H1 (cell line): ENCODE data around the gene UBN1. TPM values are rescaled to one million over a fixed set of nuclear protein-coding genes. Genes with fewer than 3 reads are reported as not detected.

Source experiments
- CTCF ChIA-PET: fragments of 300-600 bp; sonication (Branson Sonifier 250); formaldehyde crosslinking; loops from one replicate; lab custom pipeline; 2021; ENCODE audit not compliant: partially characterized antibody; lab: Charles Lee
- POLR2A ChIA-PET: fragments of 300-600 bp; sonication (Branson Sonifier 250); formaldehyde crosslinking; loops from one replicate; lab custom pipeline; 2021; ENCODE audit warnings: inconsistent platforms; ENCODE audit not compliant: partially characterized antibody; lab: Charles Lee
- DNase-seq, 2 experiments: peaks; one replicate each; pipeline versions ENCODE4 v3.0.0 to v3.0.0-alpha.2; 2010 to 2022; ENCODE audit warnings: low spot score in 2 of 2, low read depth in 1 of 2, mixed read lengths in 1 of 2
- FAIRE-seq: peaks from 2 replicates; lab custom pipeline; 2011; peaks lifted over from hg19 to GRCh38; lab: Jason Lieb, UNC
- H2AFZ ChIP-seq: 2 replicates; pipeline ENCODE4 v1.8.1; 2012; ENCODE audit warnings: low read length, inconsistent platforms
- H2AK5ac ChIP-seq: 2 replicates; pipeline ENCODE4 v1.6.1; 2013; ENCODE audit warnings: low read depth, low read length
- H2BK120ac ChIP-seq: replicated peaks from 2 replicates; pipeline ENCODE3; 2013; ENCODE audit warnings: low read depth, low read length, inconsistent platforms
- H2BK12ac ChIP-seq: 2 replicates; pipeline ENCODE4 v1.6.1; 2013; ENCODE audit warnings: low read depth, low read length
- H2BK15ac ChIP-seq: 2 replicates; pipeline ENCODE4 v1.6.1; 2013; ENCODE audit warnings: low read length
- H2BK20ac ChIP-seq: 2 replicates; pipeline ENCODE4 v1.6.1; 2013; ENCODE audit warnings: low read length
- H2BK5ac ChIP-seq: 2 replicates; pipeline ENCODE4 v1.6.1; 2013; ENCODE audit warnings: low read depth, low read length
- H3K14ac ChIP-seq: 2 replicates; pipeline ENCODE4 v1.6.1; 2013; ENCODE audit warnings: inconsistent platforms; ENCODE audit not compliant: insufficient read length
- H3K18ac ChIP-seq: 2 replicates; pipeline ENCODE4 v1.6.1; 2013; ENCODE audit warnings: low read length; ENCODE audit errors: extremely low read depth
- H3K23ac ChIP-seq: 2 replicates; pipeline ENCODE4 v1.6.1; 2013; ENCODE audit warnings: inconsistent platforms; ENCODE audit not compliant: insufficient read length
- H3K23me2 ChIP-seq: 2 replicates; pipeline ENCODE4 v1.6.1; 2013; ENCODE audit warnings: low read depth, low read length
- H3K27ac ChIP-seq: 2 replicates; pipeline ENCODE4 v1.6.1; 2011; ENCODE audit warnings: low read depth, low read length, inconsistent platforms
- H3K27me3 ChIP-seq, 4 experiments: replicated peaks in 1 of 4; 1 replicate in 1 of 4; 2 replicates in 3 of 4; pipeline versions ENCODE4 v1.6.1 to v1.8.1; 2011 to 2013; ENCODE audit warnings: low read length in 3 of 4, mild to moderate bottlenecking in 3 of 4, inconsistent platforms in 2 of 4, mixed read lengths in 2 of 4, moderate library complexity in 1 of 4; ENCODE audit not compliant: control insufficient read depth in 3 of 4, insufficient read depth in 3 of 4; ENCODE audit errors: extremely low read depth in 1 of 4
- H3K36me3 ChIP-seq, 4 experiments: 2 replicates each; pipeline versions ENCODE4 v1.6.1 to v1.8.1; 2011 to 2013; ENCODE audit warnings: mild to moderate bottlenecking in 4 of 4, low read length in 3 of 4, moderate library complexity in 2 of 4, control low read depth in 1 of 4, inconsistent platforms in 1 of 4; ENCODE audit not compliant: insufficient read depth in 4 of 4, control insufficient read depth in 2 of 4
- H3K4ac ChIP-seq: replicated peaks from 2 replicates; pipeline ENCODE3; 2013; ENCODE audit warnings: low read length, low read depth, mixed read lengths, inconsistent platforms; ENCODE audit not compliant: insufficient read length
- H3K4me1 ChIP-seq, 4 experiments: replicated peaks in 1 of 4; 1 replicate in 1 of 4; 2 replicates in 3 of 4; pipeline versions ENCODE4 v1.6.1 to v1.8.1; 2011 to 2013; ENCODE audit warnings: low read length in 3 of 4, inconsistent platforms in 2 of 4, mixed read lengths in 1 of 4; ENCODE audit not compliant: insufficient read depth in 4 of 4, control insufficient read depth in 3 of 4
- H3K4me2 ChIP-seq, 2 experiments: 2 replicates each; pipeline versions ENCODE4 v1.6.1 to v1.8.1; 2011 to 2013; ENCODE audit warnings: low read depth in 2 of 2, low read length in 2 of 2, control low read depth in 1 of 2, inconsistent platforms in 1 of 2, mild to moderate bottlenecking in 1 of 2; ENCODE audit not compliant: insufficient read depth in 1 of 2
- H3K4me3 ChIP-seq, 4 experiments: fragments of 200-600, 300-600 bp in 1 of 4; sonication (generic), shearing (Covaris generic), sonication (Bioruptor Twin) in 1 of 4; 2 replicates each; pipeline versions ENCODE4 v1.5.1 to v1.8.1; 2011 to 2016; ENCODE audit warnings: low read length in 4 of 4, low read depth in 3 of 4, control low read depth in 2 of 4, inconsistent platforms in 2 of 4, mild to moderate bottlenecking in 2 of 4, mixed read lengths in 1 of 4, moderate library complexity in 1 of 4; ENCODE audit not compliant: insufficient read depth in 2 of 4; ENCODE audit errors: extremely low read depth in 1 of 4
- H3K56ac ChIP-seq: replicated peaks from 2 replicates; pipeline ENCODE3; 2013; ENCODE audit warnings: low read depth, mild to moderate bottlenecking, mixed read lengths, low read length, inconsistent platforms; ENCODE audit not compliant: insufficient read length
- H3K79me1 ChIP-seq: 2 replicates; pipeline ENCODE4 v1.6.1; 2013; ENCODE audit warnings: low read depth, low read length, control low read depth
- H3K79me2 ChIP-seq, 2 experiments: 2 replicates each; pipeline versions ENCODE4 v1.6.1 to v1.8.1; 2012 to 2013; ENCODE audit warnings: low read length in 2 of 2, mild to moderate bottlenecking in 2 of 2, inconsistent platforms in 1 of 2; ENCODE audit not compliant: insufficient read depth in 2 of 2, control insufficient read depth in 1 of 2
- H3K9ac ChIP-seq, 4 experiments: replicated peaks in 1 of 4; 1 replicate in 1 of 4; 2 replicates in 3 of 4; pipeline versions ENCODE4 v1.6.1 to v1.8.1; 2011 to 2013; ENCODE audit warnings: low read depth in 3 of 4, low read length in 3 of 4, control low read depth in 2 of 4, mild to moderate bottlenecking in 2 of 4, moderate library complexity in 2 of 4, inconsistent platforms in 1 of 4; ENCODE audit errors: extremely low read depth in 1 of 4
- H3K9me3 ChIP-seq, 2 experiments: 2 replicates each; pipeline versions ENCODE4 v1.6.1 to v1.8.1; 2012 to 2013; ENCODE audit warnings: mild to moderate bottlenecking in 2 of 2, moderate library complexity in 2 of 2, control low read depth in 1 of 2, inconsistent platforms in 1 of 2, low read depth in 1 of 2, low read length in 1 of 2, mixed read lengths in 1 of 2; ENCODE audit not compliant: insufficient read depth in 2 of 2
- H4K20me1 ChIP-seq, 2 experiments: replicated peaks in 1 of 2; 2 replicates each; pipeline versions ENCODE3 to v1.8.1; 2011 to 2013; ENCODE audit warnings: inconsistent platforms in 2 of 2, low read length in 2 of 2, mild to moderate bottlenecking in 1 of 2; ENCODE audit not compliant: insufficient read depth in 2 of 2, control insufficient read depth in 1 of 2
- H4K5ac ChIP-seq: 2 replicates; pipeline ENCODE4 v1.6.1; 2013; ENCODE audit warnings: low read length, low read depth, mixed read lengths, inconsistent platforms; ENCODE audit not compliant: insufficient read length
- H4K8ac ChIP-seq: 2 replicates; pipeline ENCODE4 v1.8.0; 2013; ENCODE audit warnings: mild to moderate bottlenecking, moderate library complexity, low read length, inconsistent platforms; ENCODE audit not compliant: insufficient read depth; ENCODE audit errors: extremely low read depth
- H4K91ac ChIP-seq: replicated peaks from 2 replicates; pipeline ENCODE3; 2013; ENCODE audit warnings: low read length, mixed read lengths, inconsistent platforms; ENCODE audit not compliant: insufficient read length
- BRCA1 ChIP-seq: IDR thresholded peaks from 2 replicates; pipeline ENCODE4 v1.6.1; 2012; ENCODE audit warnings: low read depth, low read length, improper control_type of control experiment
- CEBPB ChIP-seq: IDR thresholded peaks from 2 replicates; pipeline ENCODE4 v1.6.1; 2012; ENCODE audit warnings: low read depth, low read length
- POLR2AphosphoS5 ChIP-seq: IDR thresholded peaks from 2 replicates; pipeline ENCODE4 v1.6.1; 2011; ENCODE audit warnings: low read depth, low read length
- WGBS, 2 experiments: shearing (Covaris generic) in 1 of 2; methylation state at CpG; one replicate each; pipeline versions ENCODE4 v1.1.6 to v1.1.7; 2013 to 2015; ENCODE audit warnings: low lambda C conversion rate in 2 of 2, mixed read lengths in 2 of 2, inconsistent platforms in 1 of 2, low coverage in 1 of 2, missing lambda C conversion rate in 1 of 2; ENCODE audit not compliant: insufficient replicate concordance in 2 of 2, insufficient coverage in 1 of 2, insufficient read length in 1 of 2; ENCODE audit errors: extremely low coverage in 1 of 2, missing lambda C conversion rate in 1 of 2; 5-methylcytosine and 5-hydroxymethylcytosine counted together
- polyA plus RNA-seq, 7 experiments: library from polyadenylated mRNA; depleted of rRNA in 3 of 7; stranded (reverse) in 5 of 7; unstranded in 2 of 7; fragments of >200 nt in 5 of 7; fragments of 200-250 nt in 2 of 7; gene quantifications; 1 replicate in 5 of 7; 2 replicates in 1 of 7; 4 replicates in 1 of 7; pipeline versions ENCODE4 v1.2.1 to v1.2.3, GENCODE V29; 2011 to 2013; ENCODE audit warnings: missing spikeins in 2 of 7, mixed read lengths in 2 of 7
- total RNA-seq: library from RNA; stranded (reverse); fragmentation: NEBNext Ultra II Directional; extraction: Animal tissue kit (Norgen Biotek cat#: 25700); gene quantifications from 2 replicates; pipeline ENCODE4 v1.2.1, GENCODE V29; 2021

Gene UBN1
- total and polyA plus RNA-seq, 2 of the 8 experiments (the other 6 are each of a cell fraction or from before 2014, with no cell fraction given), result 16.2 to 37.0 TPM

DNA sequence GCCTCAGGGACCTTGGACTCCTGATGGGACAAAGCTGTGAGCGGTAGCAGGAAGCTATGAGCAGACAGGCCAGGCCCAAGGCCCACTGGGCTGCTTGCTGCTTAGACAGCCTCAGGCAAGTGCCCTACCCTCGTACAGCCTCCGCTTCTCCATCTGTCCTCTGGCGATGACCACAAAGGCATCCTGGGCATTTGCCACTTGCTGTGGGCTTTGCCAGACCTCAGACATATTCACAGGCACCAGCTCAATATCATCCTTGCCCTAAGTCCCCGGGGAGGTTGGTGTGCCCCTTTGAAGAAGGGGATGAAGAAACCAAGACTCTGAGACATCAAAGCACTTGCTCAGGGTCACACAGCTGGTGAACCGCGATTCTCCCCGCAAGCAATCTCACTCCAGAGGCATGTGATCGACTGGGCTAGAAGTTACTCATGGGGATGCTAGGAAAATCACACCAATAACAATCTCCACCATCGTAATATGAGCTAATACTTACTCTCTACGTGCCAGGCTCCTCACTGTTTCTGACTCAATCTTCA lies 68.0 kb downstream of the UBN1 start:
- POLR2A ChIA-PET, result interaction anchor here (0.7 to 1.5 kb wide), 5 partner anchors 8 to 19 kb away, joined by 3 read pairs; no protein-coding TSS in a partner anchor
- Histone ChIP-seq H3K79me2 (no peaks in the 10 kb centered on the region), H3K27me3 (no peaks in the 10 kb centered on the region), H3K18ac (no peak overlapping the region), H2BK5ac (peak overlapping the region; percentile 22; the same call in 1 of the 2 replicates), H3K23ac (no peak overlapping the region), H3K79me1 (peaks cover 3% of the 10 kb centered on the region; the same call in 1 of the 2 replicates), H2BK15ac (no peak overlapping the region), H3K9ac (no peak overlapping the region), H2BK20ac (no peak overlapping the region), H3K4me2 (no peak overlapping the region), H4K5ac (no peak overlapping the region), H2BK120ac (no peak overlapping the region), H4K91ac (no peak overlapping the region), H4K20me1 (peaks cover 0 to 1% of the 10 kb centered on the region in 2 experiments), H2AK5ac (no peak overlapping the region), H2BK12ac (no peak overlapping the region), H3K4ac (no peak overlapping the region), H3K4me3 (no peak overlapping the region), H3K23me2 (no peaks in the 10 kb centered on the region), H3K56ac (no peak overlapping the region), H2AFZ (no peak overlapping the region), H3K14ac (no peak overlapping the region), H3K27ac (no peak overlapping the region; the same call in 1 of the 2 replicates), H3K36me3 (no peaks in the 10 kb centered on the region), H3K4me1 (peaks cover 0 to 8% (median 4%) of the 10 kb centered on the region in 4 experiments; a peak in 5 of 7 replicates), H3K9me3 (no peaks in the 10 kb centered on the region), H4K8ac (no peak overlapping the region)
- DNase-seq (no peak), FAIRE-seq (no peak)
- CTCF ChIA-PET, result interaction anchor here (0.7 to 1.7 kb wide), 5 partner anchors 11 to 41 kb away, joined by 3 to 6 read pairs (median 4); no protein-coding TSS in a partner anchor
- TF ChIP-seq BRCA1, result no peak
- TF ChIP-seq POLR2AphosphoS5, result no peak
- TF ChIP-seq CEBPB, result no peak
- 90% methylated on average over 11 of the region's 11 CpGs; no CpG with 5 or more reads in 1 of the 2 experiments for WGBS, 2 experiments
